Measurements from ENCODE around the gene FRMD5. TPM values are rescaled to one million over a fixed set of nuclear protein-coding genes. Genes with fewer than 3 reads are reported as not detected.

FRMD5 gene
- total and polyA plus RNA-seq, 2 donors from 2014 or later = 0.32 to 0.41 TPM

DNA sequence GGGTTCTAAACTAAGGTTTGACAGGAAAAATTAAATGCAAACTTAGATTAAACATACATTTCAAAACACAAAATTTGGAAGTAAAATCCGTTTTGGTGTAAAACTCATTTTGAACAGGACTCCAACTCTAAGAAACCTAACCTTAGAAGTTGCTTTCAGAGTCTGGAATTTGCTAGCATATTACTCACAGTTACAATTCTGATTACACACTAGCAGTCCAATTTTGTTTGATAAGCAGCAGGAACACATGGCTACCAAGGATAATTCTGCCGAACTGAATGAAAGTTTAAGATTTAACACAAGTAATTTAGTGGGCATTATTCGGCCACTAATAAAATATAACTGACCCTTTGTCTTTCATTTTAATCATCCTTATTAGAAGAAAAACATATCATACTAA is 49.6 kb downstream of the FRMD5 start:
- Histone ChIP-seq H3K27ac (ENCODE audit: low read depth in 2 of 2, low read length in 2 of 2) (no peak overlapping the region), H3K36me3 (ENCODE audit: control insufficient read depth in 2 of 3, insufficient read depth in 3 of 3, low read length in 3 of 3) (no peaks in the 10 kb centered on the region), H3K9me3 (ENCODE audit: control insufficient read depth in 2 of 3, insufficient read depth in 1 of 3, low read length in 3 of 3) (no peaks in the 10 kb centered on the region), H3K4me3 (ENCODE audit: low read length in 3 of 3) (no peak overlapping the region), H3K27me3 (ENCODE audit: control insufficient read depth, insufficient read depth, low read length) (no peaks in the 10 kb centered on the region), H3K9ac (ENCODE audit: low read length in 3 of 3) (no peak overlapping the region), H3K4me1 (ENCODE audit: control insufficient read depth in 2 of 3, insufficient read depth in 2 of 3, low read depth in 1 of 3, low read length in 3 of 3) (no peaks in the 10 kb centered on the region)
- FAIRE-seq = no peak
- TF ChIP-seq, protein P1, sequence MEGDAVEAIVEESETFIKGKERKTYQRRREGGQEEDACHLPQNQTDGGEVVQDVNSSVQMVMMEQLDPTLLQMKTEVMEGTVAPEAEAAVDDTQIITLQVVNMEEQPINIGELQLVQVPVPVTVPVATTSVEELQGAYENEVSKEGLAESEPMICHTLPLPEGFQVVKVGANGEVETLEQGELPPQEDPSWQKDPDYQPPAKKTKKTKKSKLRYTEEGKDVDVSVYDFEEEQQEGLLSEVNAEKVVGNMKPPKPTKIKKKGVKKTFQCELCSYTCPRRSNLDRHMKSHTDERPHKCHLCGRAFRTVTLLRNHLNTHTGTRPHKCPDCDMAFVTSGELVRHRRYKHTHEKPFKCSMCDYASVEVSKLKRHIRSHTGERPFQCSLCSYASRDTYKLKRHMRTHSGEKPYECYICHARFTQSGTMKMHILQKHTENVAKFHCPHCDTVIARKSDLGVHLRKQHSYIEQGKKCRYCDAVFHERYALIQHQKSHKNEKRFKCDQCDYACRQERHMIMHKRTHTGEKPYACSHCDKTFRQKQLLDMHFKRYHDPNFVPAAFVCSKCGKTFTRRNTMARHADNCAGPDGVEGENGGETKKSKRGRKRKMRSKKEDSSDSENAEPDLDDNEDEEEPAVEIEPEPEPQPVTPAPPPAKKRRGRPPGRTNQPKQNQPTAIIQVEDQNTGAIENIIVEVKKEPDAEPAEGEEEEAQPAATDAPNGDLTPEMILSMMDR (IDR thresholded peaks at IDR 0.05; ENCODE audit: borderline replicate concordance, extremely low read depth, insufficient read depth) = no peak
- DNase-seq = no peak
- intact Hi-C loops (cut with DNase I) = no loop called here

DNA sequence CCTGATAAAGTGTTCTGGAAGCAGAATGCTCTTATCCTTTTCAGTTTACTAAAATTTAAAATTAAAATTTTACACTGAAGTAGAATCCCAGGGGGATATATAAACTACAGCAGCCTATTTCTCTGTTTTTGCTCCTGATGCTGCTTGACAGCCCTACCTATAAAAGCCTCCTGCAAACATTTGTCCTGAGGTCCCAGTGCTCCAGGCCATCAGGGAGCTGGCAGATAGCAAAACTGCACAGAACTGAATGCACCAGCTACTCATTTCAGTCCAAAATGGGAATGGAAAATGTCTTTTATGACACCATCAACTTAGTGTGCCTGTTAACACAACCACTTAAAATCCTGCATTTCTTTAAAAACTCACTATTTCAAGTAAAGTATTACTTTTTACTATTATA is 50.1 kb downstream of the FRMD5 start:
- intact Hi-C loops (cut with DNase I) = no loop called here
- no peak for FAIRE-seq
- H3K36me3 ChIP-seq (ENCODE audit: control insufficient read depth in 2 of 3, insufficient read depth in 3 of 3, low read length in 3 of 3) = no peaks in the 10 kb centered on the region

DNA sequence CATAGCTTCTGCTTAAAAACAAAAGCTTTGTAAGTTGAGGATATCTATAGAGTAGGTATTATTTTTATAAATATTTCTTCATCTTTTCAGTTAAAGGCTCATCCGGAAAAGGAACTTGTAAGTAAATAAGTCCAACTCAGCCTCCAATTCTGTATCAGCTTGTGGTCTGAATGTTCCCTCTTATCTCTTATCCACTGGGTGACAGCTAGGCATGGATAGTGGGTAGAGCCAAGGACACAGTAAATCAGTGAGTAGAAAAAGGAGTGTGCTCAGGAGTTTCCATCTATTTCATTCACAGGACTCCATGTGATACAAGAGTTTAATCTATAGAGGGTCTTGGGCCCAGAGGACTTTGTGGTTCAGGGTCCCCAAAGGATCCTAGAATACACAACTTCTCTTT is 50.9 kb downstream of the FRMD5 start:
- FAIRE-seq = no peak

More for the DNA sequence above, 50.1 kb downstream of the FRMD5 start:
- no peak for DNase-seq
- TF ChIP-seq, protein P1 (IDR thresholded peaks at IDR 0.05; ENCODE audit: borderline replicate concordance, extremely low read depth, insufficient read depth) = no peak
- Histone ChIP-seq H3K9ac (ENCODE audit: low read length in 3 of 3) (no peak overlapping the region), H3K9me3 (ENCODE audit: control insufficient read depth in 2 of 3, insufficient read depth in 1 of 3, low read length in 3 of 3) (no peaks in the 10 kb centered on the region), H3K27ac (ENCODE audit: low read depth in 2 of 2, low read length in 2 of 2) (no peak overlapping the region), H3K27me3 (ENCODE audit: control insufficient read depth, insufficient read depth, low read length) (no peaks in the 10 kb centered on the region), H3K4me1 (ENCODE audit: control insufficient read depth in 2 of 3, insufficient read depth in 2 of 3, low read depth in 1 of 3, low read length in 3 of 3) (no peaks in the 10 kb centered on the region), H3K4me3 (ENCODE audit: low read length in 3 of 3) (no peak overlapping the region)

More for the DNA sequence above, 50.9 kb downstream of the FRMD5 start:
- H3K27me3 ChIP-seq (ENCODE audit: control insufficient read depth, insufficient read depth, low read length) = no peaks in the 10 kb centered on the region
- H3K4me3 ChIP-seq (ENCODE audit: low read length in 3 of 3) = no peak overlapping the region
- TF ChIP-seq, protein P1 (IDR thresholded peaks at IDR 0.05; ENCODE audit: borderline replicate concordance, extremely low read depth, insufficient read depth) = no peak
- no peak overlapping the region for H3K27ac ChIP-seq (ENCODE audit: low read depth in 2 of 2, low read length in 2 of 2)
- no peaks in the 10 kb centered on the region for H3K9me3 ChIP-seq (ENCODE audit: control insufficient read depth in 2 of 3, insufficient read depth in 1 of 3, low read length in 3 of 3)
- no peaks in the 10 kb centered on the region for H3K4me1 ChIP-seq (ENCODE audit: control insufficient read depth in 2 of 3, insufficient read depth in 2 of 3, low read depth in 1 of 3, low read length in 3 of 3)
- no peak overlapping the region for H3K9ac ChIP-seq (ENCODE audit: low read length in 3 of 3)
- DNase-seq = no peak
- intact Hi-C loops (cut with DNase I) = no loop called here
- H3K36me3 ChIP-seq (ENCODE audit: control insufficient read depth in 2 of 3, insufficient read depth in 3 of 3, low read length in 3 of 3) = no peaks in the 10 kb centered on the region
